Measurements from ENCODE around the gene GAPDHS. TPM values are rescaled to one million over a fixed set of nuclear protein-coding genes. Genes with fewer than 3 reads are reported as not detected.

The GAPDHS gene
- polyA plus RNA-seq, 1 of the 3 experiments (the other 2 are of a cell fraction) = not detected

- Histone ChIP-seq H3K27me3 (ENCODE audit: insufficient read depth) (peaks cover 4% of the 10 kb centered on the region), H3K36me3 (replicated peaks in 1 of 2; ENCODE audit: control insufficient read depth in 1 of 2, insufficient read depth in 2 of 2, low read length in 1 of 2) (no peaks in the 10 kb centered on the region), H3K9ac (no peak overlapping the region), H3K4me2 (no peak overlapping the region), H3K79me2 (ENCODE audit: insufficient read depth) (no peaks in the 10 kb centered on the region), H2AFZ (ENCODE audit: low read depth) (no peak overlapping the region; the same call in 1 of the 2 replicates), H3K9me3 (no peaks in the 10 kb centered on the region), H3K4me1 (ENCODE audit: control insufficient read depth in 1 of 2, insufficient read depth in 2 of 2, low read depth in 1 of 2, low read length in 1 of 2) (no peaks in the 10 kb centered on the region), H3K9me2 (no peaks in the 10 kb centered on the region), H3K4me3 (ENCODE audit: low read depth in 2 of 2, low read length in 1 of 2) (no peak overlapping the region), H4K20me1 (ENCODE audit: insufficient read depth) (no peaks in the 10 kb centered on the region), H3K27ac (ENCODE audit: low read depth in 2 of 2, low read length in 1 of 2) (no peak overlapping the region), H3F3A (replicated peaks; ENCODE audit: insufficient read depth) (no peaks in the 10 kb centered on the region)
- TF ChIP-seq PBX3 (IDR thresholded peaks at IDR 0.05) (no peak), RCOR1 (IDR thresholded peaks at IDR 0.05; ENCODE audit: low read length) (no peak), ZBTB33 (IDR thresholded peaks at IDR 0.05; ENCODE audit: borderline replicate concordance, low read depth) (no peak), IRF3 (IDR thresholded peaks at IDR 0.05; ENCODE audit: low read depth, low read length) (no peak), TEAD4 (IDR thresholded peaks at IDR 0.05; ENCODE audit: borderline replicate concordance, insufficient read depth) (no peak), NFIC (IDR thresholded peaks at IDR 0.05; ENCODE audit: borderline replicate concordance) (no peak), JUND (IDR thresholded peaks at IDR 0.05) (no peak), YY1 (IDR thresholded peaks at IDR 0.05; ENCODE audit: low read depth) (no peak), FOXM1 (IDR thresholded peaks at IDR 0.05; ENCODE audit: low read depth) (no peak), TAF1 (IDR thresholded peaks at IDR 0.05; ENCODE audit: borderline replicate concordance, low read depth, low read length) (no peak), GABPA (IDR thresholded peaks at IDR 0.05; ENCODE audit: low read depth) (no peak), ELF1 (IDR thresholded peaks at IDR 0.05) (no peak), RFX5 (IDR thresholded peaks at IDR 0.05; ENCODE audit: low read length) (no peak), FOSL2 (IDR thresholded peaks at IDR 0.05; ENCODE audit: borderline replicate concordance, low read depth) (no peak), CHD2 (IDR thresholded peaks at IDR 0.05; ENCODE audit: low read length, partially characterized antibody) (no peak), SMC3 (IDR thresholded peaks at IDR 0.05; ENCODE audit: low read depth, low read length) (no peak), GATA2 (CRISPR knock-in tag; IDR thresholded peaks at IDR 0.05) (no peak), MEF2A (IDR thresholded peaks at IDR 0.05; ENCODE audit: borderline replicate concordance, low read depth) (no peak), POLR2AphosphoS5 (IDR thresholded peaks at IDR 0.05; ENCODE audit: low read depth, low read length) (no peak), SIN3A (IDR thresholded peaks at IDR 0.05; ENCODE audit: borderline replicate concordance, low read depth, low read length) (no peak)
- no peak for DNase-seq
- 27% methylated on average over 7 of the region's 7 CpGs for WGBS (ENCODE audit: low lambda C conversion rate)
- ChIA-PET CTCF (interaction anchor here (1.3 to 1.9 kb wide), 3 partner anchors 9 to 24 kb away, joined by 3 to 12 read pairs (median 6); no protein-coding TSS in a partner anchor), POLR2A (no interaction called here)
Observed at GRCh38 chr19:35519291-35519690, 14.0 kb upstream of the GAPDHS start.
